Caki2 (cell line): ENCODE data around the gene PRRG2. TPM values are rescaled to one million over a fixed set of nuclear protein-coding genes. Genes with fewer than 3 reads are reported as not detected.

Experiments used
- DNase-seq: peaks from one replicate; pipeline ENCODE4 v3.0.0-alpha.2; 2015; ENCODE audit warnings: low read depth
- in situ Hi-C: cut with HindIII; loops from 2 replicates; pipeline ENCODE4 v1.10.0; 2016; ENCODE audit warnings: low sequenced_read_pairs, low pct_unique_long_range_greater_than_20kb, mixed read lengths
- total RNA-seq: library from RNA; depleted of rRNA; stranded (reverse); fragments of >200 nt; shearing (Covaris generic); gene quantifications from 2 replicates; pipeline ENCODE4 v1.2.3, GENCODE V29; 2014; ENCODE audit warnings: low replicate concordance

PRRG2 gene
- total RNA-seq, 1 experiment from 2014 or later = 9.5 TPM

GRCh38 chr19:49579947-49580263 is 1.2 kb upstream of the PRRG2 start:
- DNase-seq = no peak
- in situ Hi-C loops = no loop called here

- in situ Hi-C loops = no loop called here
- peak; percentile 92 for DNase-seq
Measured at GRCh38 chr19:49580264-49581006, 681 bp upstream of the PRRG2 start, which contains the start of gene NOSIP. Gene NOSIP (minus strand): TSS chr19:49580556. CDS start chr19:49560691, 19,865 bp downstream.

DNA sequence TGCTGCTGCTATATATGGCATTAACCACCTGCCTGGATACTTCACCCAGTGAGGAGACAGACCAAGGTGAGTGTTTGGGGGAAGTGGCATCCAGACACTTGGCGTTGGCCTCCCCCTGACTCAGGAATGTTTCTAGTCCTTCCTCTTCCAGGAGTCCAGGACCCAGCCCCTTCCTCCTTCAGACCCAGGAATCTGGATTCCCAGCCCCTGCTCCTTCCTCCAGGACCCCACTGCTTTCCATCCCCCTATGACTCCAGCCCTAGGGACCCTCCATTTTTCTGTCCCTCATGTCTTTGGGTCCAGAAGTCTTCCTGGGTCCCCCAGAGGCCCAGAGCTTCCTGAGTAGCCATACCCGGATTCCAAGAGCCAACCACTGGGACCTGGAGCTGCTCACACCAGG is 2.1 kb downstream of the PRRG2 start:
- DNase-seq = no peak
- in situ Hi-C loops = no loop called here

DNA sequence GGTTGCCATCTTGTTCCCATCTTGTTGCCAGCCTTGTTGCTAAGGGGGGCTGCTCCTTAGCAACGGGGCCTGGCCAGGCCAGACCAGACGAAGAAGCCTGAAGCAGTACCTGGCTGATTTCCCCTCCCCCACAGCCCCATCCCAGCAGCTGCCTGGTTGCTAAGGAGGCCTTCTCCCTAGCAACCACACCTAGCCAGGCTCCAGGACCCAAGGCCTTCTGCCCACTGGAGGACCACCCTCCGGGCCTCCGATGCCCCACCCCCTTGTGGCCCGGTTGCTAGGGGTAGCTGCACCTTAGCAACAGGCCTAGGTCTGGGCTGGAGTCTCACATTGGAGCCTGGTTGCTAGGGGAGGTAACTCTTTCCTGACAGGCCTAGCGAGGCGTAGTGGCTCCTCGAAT is 3.9 kb downstream of the PRRG2 start:
- DNase-seq = no peak
- in situ Hi-C loops = no loop called here

- in situ Hi-C loops = no loop called here
Measured at GRCh38 chr19:49587227-49587626, 6.1 kb downstream of the PRRG2 start.

DNA sequence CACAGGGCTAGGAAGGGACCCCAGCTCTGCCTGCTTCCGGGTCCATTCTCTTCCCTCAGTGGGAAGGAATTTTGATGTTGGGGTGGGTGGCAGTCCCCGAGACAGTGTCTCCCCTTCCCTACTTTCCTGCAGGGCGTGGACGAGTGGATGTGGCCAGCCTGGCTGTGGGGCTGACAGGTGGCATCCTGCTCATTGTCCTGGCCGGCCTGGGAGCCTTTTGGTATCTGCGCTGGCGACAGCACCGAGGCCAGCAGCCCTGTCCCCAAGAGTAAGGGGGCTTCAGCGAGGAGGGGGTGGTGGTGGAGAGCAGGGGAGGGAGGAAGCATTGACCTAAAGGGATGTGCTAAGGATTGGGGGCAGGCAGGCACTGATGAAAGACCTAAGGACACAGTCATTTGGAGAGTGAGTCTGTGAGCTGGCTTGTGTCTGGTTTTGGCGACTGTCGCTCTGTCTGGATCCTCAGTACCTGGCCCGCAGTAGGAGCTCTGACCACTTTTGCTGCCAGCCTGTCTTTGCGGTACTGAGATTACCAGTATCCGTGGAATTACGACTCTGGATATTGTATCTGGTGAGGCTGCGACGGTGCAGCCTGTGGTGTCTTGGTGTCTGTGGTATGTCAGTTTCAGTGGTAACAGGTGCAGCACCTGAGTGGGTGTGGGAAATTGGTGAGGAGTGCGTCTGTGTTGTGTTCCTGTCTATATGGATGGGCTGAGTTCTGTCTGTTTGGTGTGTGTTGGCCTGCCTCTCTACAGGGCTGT is 7.4 kb downstream of the PRRG2 start:
- DNase-seq = no peak
- in situ Hi-C loops = no loop called here

More at GRCh38 chr19:49587227-49587626, 6.1 kb downstream of the PRRG2 start:
- DNase-seq = no peak

DNA sequence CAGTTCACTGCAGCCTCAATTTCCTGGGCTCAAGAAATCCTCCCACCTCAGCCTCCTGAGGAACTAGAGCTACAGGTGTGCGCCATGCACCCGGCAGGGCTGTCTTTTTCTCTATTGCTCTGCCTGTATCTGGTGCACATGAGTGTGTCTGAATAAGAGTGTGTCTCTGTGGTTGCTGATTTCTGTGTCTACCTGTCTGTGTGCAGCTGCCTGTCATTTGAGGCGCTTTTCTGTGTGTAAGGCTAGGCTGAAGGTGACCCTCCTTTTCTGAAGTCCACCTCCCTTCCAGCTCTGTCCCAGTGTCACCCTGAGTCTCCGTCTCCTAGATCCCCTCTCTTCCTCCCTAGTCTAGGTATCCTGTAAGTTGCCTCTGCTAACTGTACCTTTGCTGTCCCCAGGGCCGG is 8.4 kb downstream of the PRRG2 start:
- in situ Hi-C loops = no loop called here
- peak; percentile 30 for DNase-seq

DNA sequence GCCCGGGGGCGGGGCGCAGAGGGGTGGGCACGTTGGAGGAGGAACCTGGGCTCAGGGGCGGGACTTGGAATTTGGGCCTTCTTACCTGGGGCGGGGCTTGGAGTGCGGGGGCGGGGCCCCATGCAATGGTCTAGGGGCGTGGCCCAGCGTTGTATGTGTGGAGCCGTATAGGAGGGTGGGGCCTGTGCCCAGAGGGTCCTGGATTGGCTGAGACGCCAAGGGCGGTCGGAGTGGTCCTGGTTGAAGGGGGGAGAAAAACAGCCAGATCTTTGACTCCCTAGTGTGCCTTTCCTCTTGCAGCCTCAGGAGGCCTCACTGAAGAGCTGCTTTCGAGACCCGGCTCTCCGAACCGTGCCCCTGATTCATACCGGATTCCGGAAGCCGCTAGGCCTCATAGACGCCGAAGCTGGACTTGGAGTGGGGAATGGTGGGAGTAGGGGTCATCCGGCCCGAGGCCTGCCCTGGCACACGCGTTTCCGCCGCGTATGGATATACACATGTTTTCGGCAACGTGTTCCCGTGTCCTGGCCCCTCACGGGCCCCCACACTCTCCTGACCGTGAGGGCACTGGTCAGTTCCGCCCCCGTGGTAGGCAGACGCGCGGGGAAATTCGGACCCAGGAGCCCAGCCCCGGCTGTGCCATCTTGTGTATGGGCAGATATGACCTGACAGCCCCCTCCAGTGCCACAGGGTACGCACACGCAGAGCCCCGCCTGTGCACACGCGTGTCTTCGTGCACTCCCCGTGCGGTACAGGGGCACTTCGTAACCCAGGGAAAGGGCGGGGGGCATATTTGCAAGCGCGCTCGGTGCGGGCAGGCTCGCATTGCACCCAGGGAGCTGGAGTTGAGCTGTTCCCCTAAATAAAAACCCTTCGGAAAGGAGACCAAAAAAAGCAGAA is 9.2 kb downstream of the PRRG2 start:
- in situ Hi-C loops = no loop called here

DNA sequence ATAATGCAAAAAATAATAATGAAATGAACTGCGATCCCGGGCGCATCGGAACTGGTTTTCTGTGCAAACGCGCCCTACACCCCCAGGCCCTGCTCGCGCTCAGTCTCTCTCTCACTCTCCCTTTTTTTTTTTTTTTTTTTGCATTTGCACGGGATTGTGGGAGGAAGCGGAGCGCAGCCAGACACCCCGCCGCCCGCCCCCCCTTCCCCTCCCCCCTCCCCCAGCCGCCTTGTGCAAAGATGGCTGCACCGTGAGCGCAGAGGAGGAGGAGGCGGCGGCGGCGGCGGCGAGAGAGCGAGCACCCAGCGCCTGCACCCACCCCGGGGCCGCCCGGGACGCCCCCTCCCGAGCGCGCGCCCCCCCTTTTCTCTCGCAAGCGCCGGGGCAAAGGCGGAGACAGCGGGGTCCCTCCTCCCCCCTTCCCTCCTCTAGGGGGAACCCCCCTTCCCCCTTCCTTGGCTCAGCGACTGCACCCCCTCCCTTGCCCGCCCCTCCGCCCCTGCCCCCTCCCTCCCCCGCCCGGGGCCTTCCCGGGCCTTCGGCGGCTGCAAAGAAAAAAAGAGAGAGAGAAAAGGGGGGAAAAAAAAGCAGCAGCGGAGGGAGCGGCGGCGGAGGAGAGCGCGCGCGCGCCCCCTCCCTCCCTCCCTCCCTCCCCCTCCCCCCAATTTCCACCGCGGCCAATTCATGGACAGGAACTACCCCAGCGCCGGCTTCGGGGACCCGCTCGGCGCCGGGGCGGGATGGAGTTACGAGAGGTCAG is 10.0 kb downstream of the PRRG2 start, which contains the start of gene PRR12:
Gene PRR12 (plus strand): TSS at position 212 of the 760 bp plus-strand sequence. CDS start 473 bp downstream, at position 685.
- peak; percentile 84 for DNase-seq
- in situ Hi-C loops = no loop called here

More for the DNA sequence above, 9.2 kb downstream of the PRRG2 start:
- DNase-seq = peak; percentile 98

GRCh38 chr19:49591731-49592485 is 10.8 kb downstream of the PRRG2 start:
- in situ Hi-C loops = no loop called here
- peak; percentile 70 for DNase-seq

DNA sequence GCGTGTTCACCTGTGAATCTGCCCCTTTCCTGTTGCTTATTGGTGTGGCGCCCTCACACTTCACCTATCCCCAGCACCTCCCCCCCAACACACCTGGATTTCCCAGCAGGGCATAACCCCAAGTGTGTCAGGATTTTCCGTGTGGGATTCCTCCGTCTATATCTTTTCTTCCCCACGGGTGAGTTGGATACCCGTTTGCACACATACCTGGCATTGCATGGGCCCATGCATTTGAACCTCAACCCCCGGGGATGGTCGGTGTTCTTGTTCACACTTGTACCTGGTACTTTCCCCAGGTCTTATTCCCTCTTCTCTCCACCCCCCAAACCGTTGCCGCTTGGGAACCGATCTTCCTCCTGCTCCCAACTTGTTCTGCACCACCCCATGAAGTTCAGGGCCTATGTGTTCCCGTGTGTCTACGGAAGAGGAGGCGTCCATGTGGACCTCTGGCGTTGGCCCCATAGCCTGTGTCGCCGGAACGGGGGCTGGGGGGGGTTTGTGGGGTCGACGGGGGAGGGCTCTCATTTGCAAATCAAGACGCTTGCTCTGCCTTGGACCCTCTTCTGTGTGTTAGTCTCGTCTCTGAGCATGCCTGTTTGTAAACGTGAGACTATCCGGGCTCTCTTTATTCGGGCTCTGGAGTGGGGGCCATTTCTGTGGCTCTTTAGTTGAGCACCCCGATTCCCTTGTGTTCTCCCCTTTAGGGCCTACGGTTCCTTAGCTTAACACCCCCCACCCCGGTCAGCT is 11.5 kb downstream of the PRRG2 start:
- peak; percentile 48 for DNase-seq
- in situ Hi-C loops = no loop called here

GRCh38 chr19:49593233-49594113 is 12.4 kb downstream of the PRRG2 start:
- in situ Hi-C loops = no loop called here
- peak; percentile 92 for DNase-seq

- no peak for DNase-seq
- in situ Hi-C loops = no loop called here
Measured at GRCh38 chr19:49594157-49594992, 13.3 kb downstream of the PRRG2 start.

DNA sequence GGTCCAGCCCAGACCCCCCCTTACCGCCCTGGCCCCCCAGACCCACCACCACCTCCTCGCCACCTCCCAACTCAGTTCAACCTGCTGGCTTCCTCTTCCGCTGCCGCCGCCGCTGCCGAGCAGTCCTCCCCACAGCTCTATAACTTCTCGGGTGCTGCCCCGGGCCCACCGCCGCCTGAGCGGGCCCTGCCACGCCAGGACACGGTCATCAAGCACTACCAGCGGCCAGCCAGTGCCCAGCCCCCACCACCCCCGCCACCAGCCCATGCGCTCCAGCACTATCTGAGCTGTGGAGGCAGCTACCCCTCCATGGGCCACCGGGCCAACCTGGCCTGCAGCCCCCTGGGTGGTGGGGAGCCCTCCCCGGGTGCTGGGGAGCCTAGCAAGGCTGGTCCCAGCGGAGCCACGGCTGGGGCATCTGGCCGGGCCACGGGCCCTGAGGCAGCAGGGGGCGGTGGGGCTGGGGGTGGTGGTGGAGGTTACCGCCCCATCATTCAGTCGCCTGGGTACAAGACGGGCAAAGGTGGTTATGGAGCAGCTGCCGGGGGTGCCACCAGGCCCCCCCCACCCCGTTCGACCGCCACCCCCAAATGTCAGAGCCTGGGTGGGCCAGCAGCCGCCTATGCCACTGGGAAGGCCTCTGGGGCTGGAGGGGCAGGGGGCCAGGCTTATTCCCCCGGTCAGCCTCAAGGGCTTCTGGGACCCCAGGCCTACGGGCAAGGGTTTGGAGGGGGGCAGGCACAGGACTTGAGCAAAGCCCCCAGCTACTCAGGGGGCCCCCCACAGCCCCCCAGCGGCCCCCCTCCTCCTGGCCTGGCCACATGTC is 14.1 kb downstream of the PRRG2 start:
- no peak for DNase-seq
- in situ Hi-C loops = no loop called here
